LHCN-M2 (cell line): ENCODE measurements around the gene CBARP. TPM values are rescaled to one million over a fixed set of nuclear protein-coding genes. Genes with fewer than 3 reads are reported as not detected.
A peak's percentile ranks its signal among the peaks of the same experiment; 100 is the strongest.

Experiments used
- DNase-seq: peaks from one replicate; pipeline ENCODE4 v3.0.0-alpha.2; 2012; ENCODE audit warnings: low read depth
- polyA plus RNA-seq: library from polyadenylated mRNA; unstranded; fragments of >200 nt; gene quantifications from one replicate; pipeline ENCODE4 v1.2.1, GENCODE V29; 2012; ENCODE audit warnings: missing spikeins
- total RNA-seq: library from RNA; depleted of rRNA; stranded (reverse); fragments of >200 nt; gene quantifications from 2 replicates; pipeline ENCODE4 v1.2.3, GENCODE V29; 2014; rRNA removed

The CBARP gene
- 4.6 and 4.7 TPM in 2 replicates for total RNA-seq
- polyA plus RNA-seq, result 3.7 TPM

GRCh38 chr19:1237754-1238368 lies at the start of gene CBARP:
TSS of gene CBARP (minus strand) at chr19:1238005. CDS start at chr19:1236100, 1,905 bp downstream.
- DNase-seq, result no peak

- DNase-seq, result no peak
Measured at GRCh38 chr19:1286487-1287353, 48.9 kb upstream of the CBARP start.

GRCh38 chr19:1285737-1286360 lies 48.0 kb upstream of the CBARP start, which contains the start of gene EFNA2:
TSS of gene EFNA2 (plus strand) at chr19:1285873. CDS start at chr19:1286169, 296 bp downstream.
- DNase-seq, result no peak

- DNase-seq, result no peak
Measured at GRCh38 chr19:1284979-1285736, 47.4 kb upstream of the CBARP start.

- no peak for DNase-seq
Measured at GRCh38 chr19:1284293-1284978, 46.6 kb upstream of the CBARP start.

- no peak for DNase-seq
Measured at GRCh38 chr19:1283917-1284292, 46.1 kb upstream of the CBARP start.

GRCh38 chr19:1283207-1283916 lies 45.6 kb upstream of the CBARP start:
- DNase-seq, result no peak

- no peak for DNase-seq
Measured at GRCh38 chr19:1282588-1283206, 44.9 kb upstream of the CBARP start.

- no peak for DNase-seq
Measured at GRCh38 chr19:1281569-1282287, 43.9 kb upstream of the CBARP start.

- DNase-seq, result no peak
Measured at GRCh38 chr19:1280636-1281568, 43.1 kb upstream of the CBARP start.

GRCh38 chr19:1279782-1280341 lies 42.1 kb upstream of the CBARP start:
- DNase-seq, result peak; percentile 72

GRCh38 chr19:1278713-1279660 lies 41.2 kb upstream of the CBARP start:
- no peak for DNase-seq

- no peak for DNase-seq
Measured at GRCh38 chr19:1278074-1278473, 40.3 kb upstream of the CBARP start.

GRCh38 chr19:1277061-1277460 lies 39.3 kb upstream of the CBARP start:
- no peak for DNase-seq

GRCh38 chr19:1276628-1277022 lies 38.8 kb upstream of the CBARP start:
- no peak for DNase-seq

- DNase-seq, result no peak
Measured at GRCh38 chr19:1275976-1276627, 38.3 kb upstream of the CBARP start.
